GM10248 (cell line): Measurements from ENCODE around the gene BIVM.
"Not testable (repeated sequence)": the region's sequence is repeated elsewhere in the genome, so short reads cannot be mapped to it uniquely, and the experiment has no call there.

Experiments
- CTCF ChIA-PET: fragments of 300-600 bp; sonication (Branson Sonifier 250); formaldehyde crosslinking; extraction: SDS; loops from one replicate; lab custom pipeline; 2021; ENCODE audit warnings: antibody characterized with exemption; lab: Yijun Ruan, JAX
- POLR2A ChIA-PET: fragments of 350-650 bp; sonication (Branson Sonifier 250); formaldehyde crosslinking; extraction: SDS; loops from one replicate; lab custom pipeline; 2020; ENCODE audit warnings: antibody characterized with exemption; lab: Yijun Ruan, JAX
- DNase-seq: peaks from one replicate; pipeline ENCODE4 v3.0.0; 2012; ENCODE audit errors: extremely low spot score
- TF ChIP-seq, protein P1 (sequence below): IDR thresholded peaks from 2 replicates; pipeline ENCODE4 v1.5.1; 2012; ENCODE audit warnings: mild to moderate bottlenecking, low read depth; ENCODE audit errors: extremely low read depth, missing control alignments, control extremely low read depth

The BIVM gene

DNA sequence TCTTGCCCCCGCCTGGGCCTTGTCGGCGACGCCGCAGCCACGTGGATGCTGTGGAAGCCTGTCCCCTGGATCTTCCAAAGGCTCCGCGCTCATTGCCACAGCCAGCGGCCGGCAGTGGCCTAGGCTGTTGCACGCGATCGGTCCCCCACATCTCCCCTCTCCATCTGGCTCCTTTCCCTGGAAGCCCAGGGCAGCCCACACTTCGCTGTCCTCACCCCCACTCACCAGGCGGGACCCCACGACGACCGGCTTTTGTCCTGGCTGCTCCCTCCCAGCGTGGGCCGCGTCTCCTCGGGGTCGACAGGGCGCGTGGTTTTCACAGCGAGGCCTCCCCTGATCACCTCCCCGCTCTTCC, 24.7 kb upstream of the BIVM start:
- CTCF ChIA-PET, result interaction anchor here (0.8 to 5.0 kb wide), 6 partner anchors 9 to 194 kb away, joined by 3 to 24 read pairs (median 4); no protein-coding TSS in a partner anchor
- POLR2A ChIA-PET, result interaction anchor here (0.8 kb wide), 1 partner anchor 26 kb away, joined by 3 read pairs; no protein-coding TSS in a partner anchor
- TF ChIP-seq, protein P1, sequence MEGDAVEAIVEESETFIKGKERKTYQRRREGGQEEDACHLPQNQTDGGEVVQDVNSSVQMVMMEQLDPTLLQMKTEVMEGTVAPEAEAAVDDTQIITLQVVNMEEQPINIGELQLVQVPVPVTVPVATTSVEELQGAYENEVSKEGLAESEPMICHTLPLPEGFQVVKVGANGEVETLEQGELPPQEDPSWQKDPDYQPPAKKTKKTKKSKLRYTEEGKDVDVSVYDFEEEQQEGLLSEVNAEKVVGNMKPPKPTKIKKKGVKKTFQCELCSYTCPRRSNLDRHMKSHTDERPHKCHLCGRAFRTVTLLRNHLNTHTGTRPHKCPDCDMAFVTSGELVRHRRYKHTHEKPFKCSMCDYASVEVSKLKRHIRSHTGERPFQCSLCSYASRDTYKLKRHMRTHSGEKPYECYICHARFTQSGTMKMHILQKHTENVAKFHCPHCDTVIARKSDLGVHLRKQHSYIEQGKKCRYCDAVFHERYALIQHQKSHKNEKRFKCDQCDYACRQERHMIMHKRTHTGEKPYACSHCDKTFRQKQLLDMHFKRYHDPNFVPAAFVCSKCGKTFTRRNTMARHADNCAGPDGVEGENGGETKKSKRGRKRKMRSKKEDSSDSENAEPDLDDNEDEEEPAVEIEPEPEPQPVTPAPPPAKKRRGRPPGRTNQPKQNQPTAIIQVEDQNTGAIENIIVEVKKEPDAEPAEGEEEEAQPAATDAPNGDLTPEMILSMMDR, result no peak
- peak; percentile 10 for DNase-seq

DNA sequence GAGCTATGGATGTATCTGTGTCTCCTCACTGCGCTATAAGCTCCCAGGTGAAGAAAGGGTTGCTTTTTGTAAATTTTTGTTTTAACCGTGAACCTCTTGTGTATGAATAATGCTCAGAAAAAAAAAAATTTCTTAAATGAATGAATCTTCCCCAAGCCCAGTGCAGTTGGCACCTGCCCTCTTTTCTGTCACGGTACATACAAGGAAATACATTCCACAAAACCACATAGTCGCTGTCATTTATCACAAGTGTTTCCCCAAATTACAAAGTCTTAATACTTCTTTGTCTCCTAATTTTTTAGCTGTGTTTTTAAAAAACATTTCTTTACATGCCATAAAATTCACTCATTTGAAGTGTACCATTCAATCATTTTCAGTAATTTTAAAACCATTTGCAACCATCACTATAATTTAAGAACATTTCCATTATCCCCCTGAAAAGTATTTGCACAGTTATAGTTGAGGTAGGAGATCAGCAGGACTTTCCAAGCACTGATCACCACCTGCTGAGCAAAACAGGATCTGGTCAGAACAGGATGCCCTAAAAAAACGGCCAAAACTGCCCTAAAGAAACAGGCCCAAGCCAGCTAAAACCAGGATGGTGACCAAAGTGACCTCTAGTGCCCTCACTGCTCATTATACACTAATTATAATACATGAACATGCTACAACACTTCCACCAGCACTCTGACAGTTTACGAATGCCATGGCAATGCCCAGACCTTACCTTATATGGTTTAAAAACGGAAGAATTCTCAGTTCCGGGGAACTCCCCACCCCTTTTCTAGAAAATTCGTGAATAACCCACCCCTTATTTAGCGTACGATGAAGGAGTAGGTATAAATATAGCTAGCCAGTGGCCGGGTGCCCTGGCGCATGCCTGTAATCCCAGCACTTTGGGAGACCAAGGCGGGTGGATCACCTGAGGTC, 24.1 kb upstream of the BIVM start:
- TF ChIP-seq, protein P1, result no peak
- no peak for DNase-seq
- ChIA-PET CTCF (interaction anchor here (1.1 to 5.0 kb wide), 4 partner anchors 23 to 195 kb away, joined by 3 to 24 read pairs (median 4); no protein-coding TSS in a partner anchor), POLR2A (no interaction called here)

DNA sequence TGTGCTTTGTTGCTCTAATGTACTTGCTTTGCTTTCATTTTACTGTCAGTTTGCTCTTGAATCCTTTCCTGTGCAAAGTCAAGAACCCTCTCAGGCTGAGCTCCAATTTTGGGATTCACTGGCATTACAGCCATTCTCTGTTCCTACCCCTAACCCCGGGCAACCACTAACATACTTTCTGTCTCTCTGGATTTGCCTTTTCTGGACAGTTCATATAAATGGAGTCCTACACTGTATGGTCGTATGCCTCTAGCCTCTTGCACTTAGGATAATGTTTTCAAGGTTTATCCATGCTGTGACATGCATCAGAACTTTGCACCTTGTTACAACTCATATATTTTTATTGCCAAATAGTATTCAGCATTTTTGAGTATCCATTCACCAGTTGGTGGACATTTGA, 22.6 kb upstream of the BIVM start:
- no peak for DNase-seq
- ChIA-PET POLR2A (no interaction called here), CTCF (interaction anchor here (1.1 to 5.0 kb wide), 4 partner anchors 10 to 25 kb away, joined by 3 to 24 read pairs (median 3); no protein-coding TSS in a partner anchor)
- TF ChIP-seq, protein P1, result no peak

DNA sequence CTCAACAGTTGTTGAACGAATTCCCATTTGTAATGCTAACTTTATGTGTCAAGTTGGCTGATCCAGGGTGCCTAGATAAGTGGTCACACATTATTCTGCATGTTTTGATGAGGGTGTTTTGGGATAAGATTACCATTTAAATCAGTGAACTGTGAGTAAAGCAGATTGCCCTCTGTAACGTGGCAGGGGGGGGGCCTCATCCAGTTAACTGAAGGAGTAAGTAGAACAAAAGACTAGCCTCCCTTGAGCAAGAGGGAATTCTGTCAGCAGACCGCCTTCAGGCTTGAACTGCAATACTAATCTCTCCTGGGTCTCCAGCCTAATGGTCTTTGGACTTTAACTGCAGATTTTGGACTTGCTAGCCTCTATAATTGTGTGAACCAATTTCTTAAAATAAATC, 21.2 kb upstream of the BIVM start:
- ChIA-PET POLR2A (no interaction called here), CTCF (no interaction called here)
- no peak for DNase-seq
- TF ChIP-seq, protein P1, result no peak

DNA sequence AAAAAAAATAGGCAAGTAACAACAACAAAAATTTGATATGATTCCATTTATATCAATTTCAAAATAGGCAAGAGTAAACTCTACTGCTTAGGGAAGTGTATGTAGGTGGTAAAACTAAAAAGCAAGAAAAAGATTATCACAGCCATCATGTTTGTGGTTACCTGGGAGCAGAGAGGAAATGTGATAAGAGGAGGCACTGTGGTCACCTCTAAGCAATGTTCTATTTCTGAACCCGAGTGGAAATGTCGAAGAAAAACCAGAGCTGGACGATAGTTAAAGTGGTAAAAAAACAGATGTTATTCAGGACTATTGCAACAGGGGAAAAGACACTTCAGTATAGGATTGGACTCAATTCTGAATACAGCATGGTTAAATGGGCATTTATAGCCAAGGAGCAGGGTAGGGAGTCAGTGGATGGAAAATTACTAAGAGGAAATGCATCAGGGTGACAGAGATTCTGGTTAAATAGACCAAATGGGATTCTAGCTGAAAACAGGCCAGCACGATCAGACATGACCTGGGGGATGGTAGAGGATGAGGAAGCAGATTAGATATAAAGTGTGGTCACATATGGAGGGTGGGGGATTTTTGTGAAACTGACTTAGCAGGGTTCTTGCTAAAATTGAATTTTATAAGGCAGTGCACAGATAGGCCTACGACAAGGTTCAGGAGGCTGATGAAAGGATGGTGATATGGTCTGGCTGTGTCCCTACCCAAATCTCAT, 19.3 kb upstream of the BIVM start:
- TF ChIP-seq, protein P1, result no peak
- no peak for DNase-seq
- CTCF ChIA-PET, result interaction anchor here (4.1 kb wide), 1 partner anchor 21 kb away, joined by 13 read pairs; no protein-coding TSS in a partner anchor
- POLR2A ChIA-PET, result no interaction called here

DNA sequence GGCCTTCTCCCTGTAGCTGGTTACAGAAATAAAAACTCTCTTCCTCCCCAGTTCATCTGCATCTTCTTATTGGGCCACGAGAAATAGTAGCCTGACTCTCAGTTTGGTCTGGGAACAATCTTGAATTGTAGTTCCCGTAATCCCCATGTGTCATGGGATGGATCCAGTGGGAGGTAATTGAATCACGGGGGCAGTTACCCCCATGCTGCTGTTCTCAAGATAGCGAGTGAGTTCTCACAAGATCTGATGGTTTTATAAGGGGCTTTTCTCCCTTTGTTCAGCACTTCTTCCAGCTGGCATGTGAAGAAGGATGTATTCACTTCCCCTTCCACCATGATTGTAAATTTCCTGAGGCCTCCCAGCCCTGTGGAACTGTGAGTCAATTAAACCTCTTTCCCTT, 18.3 kb upstream of the BIVM start:
- POLR2A ChIA-PET, DNase-seq: not testable (repeated sequence)
- CTCF ChIA-PET, result interaction anchor here (4.1 kb wide), 1 partner anchor 20 kb away, joined by 13 read pairs; no protein-coding TSS in a partner anchor

DNA sequence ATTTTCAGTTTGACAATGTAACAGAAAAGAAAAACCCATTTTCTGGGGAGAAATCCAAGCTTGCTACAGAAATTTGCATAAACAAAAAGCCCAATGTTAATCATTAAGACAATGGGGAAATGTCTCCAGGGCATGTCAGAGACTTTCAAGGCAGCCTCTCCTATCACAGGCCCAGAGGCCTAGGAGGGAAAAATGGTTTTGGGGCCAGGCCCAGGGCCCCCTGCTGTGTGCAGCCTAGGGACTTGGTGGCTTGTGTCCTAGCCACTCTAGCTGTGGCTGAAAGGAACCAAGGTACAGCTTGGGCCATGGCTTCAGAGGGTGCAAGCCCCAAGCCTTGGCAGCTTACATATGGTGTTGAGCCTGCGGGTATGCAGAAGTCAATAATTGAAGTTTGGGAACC, 17.3 kb upstream of the BIVM start:
- CTCF ChIA-PET, result interaction anchor here (1.6 to 4.1 kb wide), 2 partner anchors 11 to 19 kb away, joined by 3 to 13 read pairs; no protein-coding TSS in a partner anchor
- no peak for DNase-seq
- TF ChIP-seq, protein P1, result no peak
- POLR2A ChIA-PET, result no interaction called here
